HG02840 (cell line): Measurements from ENCODE around the gene HES7.

Experiments used
- ATAC-seq: cut with Tn5 transposase; IDR thresholded peaks from one replicate; pipeline ENCODE4 v1.9.1; 2021; ENCODE audit warnings: mild to moderate bottlenecking, moderate library complexity, moderate number of reproducible peaks; ENCODE audit not compliant: unreplicated experiment, low FRiP score

The HES7 gene

DNA sequence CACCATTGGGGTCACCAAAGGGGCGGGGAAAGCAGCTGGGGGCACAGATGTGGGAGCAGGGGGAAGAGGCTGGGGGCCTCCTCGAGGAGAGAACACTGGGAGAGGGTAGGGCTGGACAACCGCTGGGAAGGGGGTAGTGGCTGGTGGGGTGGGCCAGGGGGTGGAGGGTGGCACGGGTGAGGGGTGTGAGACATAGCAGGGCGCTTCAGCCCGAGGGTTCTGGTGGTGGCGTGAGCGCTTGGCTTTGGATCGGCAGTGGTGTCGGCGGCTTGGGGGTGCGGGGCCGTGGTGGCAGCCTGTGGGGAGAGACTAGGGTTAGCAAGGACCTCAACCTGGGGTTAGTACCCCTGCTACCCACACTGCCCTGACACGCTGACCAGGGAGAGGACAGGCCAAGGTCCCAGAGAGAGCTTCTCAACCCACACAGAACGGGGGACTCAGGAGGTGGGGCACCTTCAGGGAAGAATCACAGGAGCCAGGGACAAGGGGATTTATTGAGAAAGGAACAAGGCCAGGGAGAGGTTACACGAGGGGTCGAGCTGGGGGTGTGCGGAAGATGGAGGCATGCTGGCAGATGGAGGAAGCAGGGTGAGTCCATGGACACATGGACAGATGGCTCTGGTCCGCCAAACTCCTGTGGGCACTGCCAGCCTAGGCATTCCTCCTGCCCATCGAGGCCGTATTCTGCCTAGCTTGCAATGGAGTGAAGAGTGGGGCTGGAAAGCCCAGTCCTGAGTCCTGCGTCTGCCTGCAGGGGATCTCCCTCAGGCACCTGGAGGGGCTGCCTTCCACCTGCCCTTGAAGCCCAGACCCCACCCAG, 19.9 kb upstream of the HES7 start:
- no peak for ATAC-seq

- ATAC-seq: no peak
Observed at GRCh38 chr17:8142887-8143580, 19.1 kb upstream of the HES7 start.

- ATAC-seq: no peak
Observed at GRCh38 chr17:8142158-8142886, 18.4 kb upstream of the HES7 start.

DNA sequence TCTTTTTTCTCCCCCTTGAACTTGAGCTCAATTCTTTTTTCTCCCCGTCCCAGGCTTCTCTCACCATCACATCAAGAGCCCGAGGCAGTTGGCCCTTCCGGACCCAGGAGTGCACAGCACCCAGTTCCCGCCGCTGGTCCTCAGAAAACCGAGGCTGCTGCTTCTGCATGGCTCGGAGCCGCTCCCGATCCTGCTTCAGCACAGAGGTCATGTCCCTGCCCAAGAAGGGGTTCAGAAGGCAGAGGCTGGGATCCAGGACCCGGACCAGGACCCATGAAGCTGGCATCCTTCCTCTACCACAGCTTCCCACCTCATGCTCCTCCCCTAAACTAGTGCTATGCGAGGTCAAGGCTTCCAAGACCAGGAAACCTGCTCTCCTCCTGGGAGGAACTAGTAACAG, 17.8 kb upstream of the HES7 start:
- no peak for ATAC-seq

DNA sequence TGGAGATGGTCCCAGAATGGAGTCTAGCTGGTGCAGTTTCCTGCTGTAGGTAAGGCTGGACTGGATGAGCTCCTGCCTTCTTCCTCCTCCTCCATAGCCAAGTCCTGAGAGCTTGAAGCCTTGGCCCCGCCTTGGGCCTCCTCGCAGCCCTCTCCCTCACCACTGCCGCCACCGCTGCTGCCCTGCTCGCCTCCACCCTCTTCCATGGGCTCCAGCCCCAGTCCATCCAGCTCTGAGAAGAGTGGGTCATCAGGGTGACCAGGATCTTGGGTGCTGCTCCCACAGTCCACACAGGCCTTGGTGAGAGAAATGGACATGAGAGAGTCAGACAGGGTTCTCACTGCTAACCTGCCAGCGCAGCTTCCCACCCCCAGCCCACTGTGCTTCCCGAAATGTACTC, 17.1 kb upstream of the HES7 start:
- ATAC-seq: no peak

- ATAC-seq: no peak
Observed at GRCh38 chr17:8140065-8141029, 16.4 kb upstream of the HES7 start.

DNA sequence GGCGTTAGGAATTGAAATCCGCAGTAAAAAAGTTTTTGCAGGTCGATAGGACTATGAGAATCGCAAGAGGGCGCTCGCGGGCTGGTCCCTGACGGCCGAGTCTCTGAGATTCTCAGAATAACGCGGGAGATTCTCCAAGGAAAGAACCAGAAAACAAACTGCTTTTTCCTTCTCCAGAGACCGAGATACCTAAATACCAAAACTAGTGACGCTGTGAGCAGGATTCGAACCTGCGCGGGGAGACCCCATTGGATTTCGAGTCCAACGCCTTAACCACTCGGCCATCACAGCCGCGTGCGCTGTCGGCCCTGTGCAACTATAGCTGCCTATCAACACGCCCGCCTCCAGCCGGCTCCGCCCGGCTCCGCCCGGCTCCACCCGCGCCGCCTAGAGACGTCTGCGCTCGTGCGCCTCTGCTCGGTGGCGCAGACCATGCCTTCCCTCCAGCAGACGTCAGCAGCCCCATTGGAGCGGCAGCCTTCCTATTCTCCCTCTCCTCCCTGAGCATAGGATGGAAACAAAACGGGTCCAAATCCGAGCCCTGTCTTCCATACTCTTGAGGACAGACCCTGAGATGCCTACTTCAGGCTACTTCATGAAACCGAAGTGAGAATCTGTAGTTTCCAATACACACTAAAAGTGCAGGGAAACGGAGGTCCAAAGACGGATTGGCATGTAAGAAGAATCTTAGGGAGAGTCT, 14.9 kb upstream of the HES7 start:
- ATAC-seq: peak; percentile 93

- no peak for ATAC-seq
Observed at GRCh38 chr17:8138374-8138671, 14.4 kb upstream of the HES7 start.

DNA sequence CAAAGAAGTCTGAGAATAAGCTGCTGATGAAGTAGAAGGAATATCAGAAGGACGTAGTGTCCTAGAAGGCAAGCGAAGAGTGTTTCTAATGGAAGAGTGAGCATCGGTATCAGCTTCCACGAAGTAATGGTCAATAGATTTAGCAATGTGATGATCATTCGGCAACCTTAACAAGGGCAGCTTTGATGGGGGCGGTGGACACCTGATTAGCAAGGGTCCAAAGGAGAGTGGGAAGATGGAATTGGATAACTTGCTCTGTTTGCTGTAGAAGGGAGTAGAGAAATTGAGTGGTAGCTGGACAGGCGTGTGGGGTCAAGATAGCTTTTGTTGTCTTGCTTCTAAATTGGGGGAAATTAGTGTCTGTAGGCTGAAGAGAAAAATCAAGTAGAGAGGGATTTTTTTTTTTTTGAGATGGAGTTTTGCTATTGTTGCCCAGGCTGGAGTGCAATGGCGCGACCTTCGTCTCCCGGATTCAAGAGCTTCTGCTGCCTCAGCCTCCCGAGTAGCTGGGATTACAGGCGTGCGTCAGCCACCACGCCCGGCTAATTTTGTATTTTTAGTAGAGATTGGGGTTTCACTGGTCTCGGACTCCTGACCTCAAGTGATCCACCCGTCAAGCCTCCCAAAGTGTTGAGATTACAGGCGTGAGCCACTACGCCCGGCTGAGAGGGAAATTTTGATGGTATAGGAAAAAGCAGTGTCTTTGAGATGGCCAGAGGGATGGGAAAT, 13.9 kb upstream of the HES7 start:
- ATAC-seq: no peak

GRCh38 chr17:8133941-8134340, 10.0 kb upstream of the HES7 start:
- ATAC-seq: no peak

- no peak for ATAC-seq
Observed at GRCh38 chr17:8133399-8133798, 9.5 kb upstream of the HES7 start.

- ATAC-seq: no peak
Observed at GRCh38 chr17:8131844-8132441, 8.0 kb upstream of the HES7 start.

DNA sequence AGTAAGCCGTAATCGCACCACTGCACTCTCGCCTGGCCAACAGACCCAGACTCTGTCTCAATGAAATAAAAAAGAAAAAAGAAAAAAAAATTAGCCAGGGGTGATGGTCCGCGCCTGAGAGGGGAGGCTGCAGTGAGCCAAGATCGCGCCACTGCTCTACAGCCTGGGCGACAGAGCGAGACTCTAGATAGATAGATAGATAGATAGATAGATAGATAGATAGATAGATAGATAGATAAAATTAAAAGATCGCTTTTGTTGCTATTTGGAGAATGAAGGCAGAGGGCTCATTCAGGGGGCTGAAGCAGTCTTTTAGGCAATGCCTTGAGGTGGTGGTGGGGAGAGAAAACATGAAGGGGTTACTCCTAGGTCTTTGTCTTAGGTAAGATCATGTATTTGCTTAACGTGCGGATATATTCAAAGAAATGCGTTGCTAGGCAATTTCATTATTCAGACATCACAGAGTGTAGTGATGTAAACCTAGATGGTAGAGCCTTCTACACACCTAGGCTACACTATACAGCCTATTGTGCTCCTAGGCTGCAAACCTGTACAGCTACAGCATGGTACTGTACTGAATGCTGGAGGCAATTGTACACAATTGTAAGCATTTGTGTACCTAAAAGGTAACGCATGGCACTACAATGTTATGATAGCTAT, 4.3 kb upstream of the HES7 start:
- no peak for ATAC-seq

DNA sequence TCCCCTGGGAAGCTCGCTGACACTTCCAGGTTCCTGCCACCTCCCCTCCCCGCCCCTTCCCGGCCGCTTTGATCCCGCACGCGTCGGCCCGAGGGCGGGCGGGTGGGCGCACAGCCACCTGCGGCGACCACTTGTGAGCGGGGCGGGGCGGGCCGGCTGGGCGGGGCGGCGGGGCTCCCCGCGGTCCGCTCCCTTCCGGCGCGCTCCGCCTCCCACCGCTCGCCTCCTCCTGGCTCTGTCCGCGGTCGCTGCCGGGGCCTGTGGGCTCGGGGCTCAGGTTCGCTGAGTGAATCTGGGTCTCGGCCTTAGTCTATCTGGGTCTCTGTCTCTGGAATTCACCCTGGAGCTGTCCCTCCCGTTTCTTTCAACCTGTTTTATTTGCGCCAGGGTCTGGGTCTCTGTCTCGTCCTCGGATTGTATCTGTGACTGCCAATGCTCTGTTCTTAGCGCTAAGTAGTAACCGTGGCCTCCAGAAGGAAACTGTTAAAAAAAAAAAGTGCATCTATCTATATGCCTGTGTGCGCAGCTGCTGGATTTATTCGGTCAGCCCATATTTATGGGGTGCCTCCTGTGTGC, 2.7 kb upstream of the HES7 start:
- no peak for ATAC-seq

DNA sequence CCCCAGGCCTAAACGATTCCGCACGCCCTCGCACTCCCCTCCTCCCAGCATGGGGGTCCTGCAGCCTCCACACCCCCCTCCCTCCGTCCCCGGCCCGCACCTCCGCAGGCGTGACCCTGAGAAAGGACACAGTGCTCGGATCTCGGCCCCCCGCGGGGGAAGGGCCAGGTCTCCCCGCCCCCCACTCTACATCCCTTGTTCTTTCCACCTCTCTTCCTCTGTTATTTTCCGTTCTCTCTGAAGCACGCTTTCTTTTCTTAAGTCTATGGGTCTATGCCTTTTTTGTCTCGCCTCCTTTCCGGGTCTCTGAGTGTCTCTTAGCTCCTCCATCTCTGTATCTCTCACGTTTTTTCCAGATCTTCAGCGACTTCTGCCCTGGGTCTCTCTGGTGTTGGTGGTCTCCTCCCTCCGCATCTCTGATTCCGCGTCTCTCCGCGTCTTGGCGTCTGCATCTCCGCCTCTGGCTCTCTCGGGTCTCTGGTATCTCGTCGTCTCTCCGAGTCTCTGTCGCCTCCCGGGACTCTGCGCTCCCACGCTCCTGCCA, 2.1 kb upstream of the HES7 start:
- ATAC-seq: no peak

DNA sequence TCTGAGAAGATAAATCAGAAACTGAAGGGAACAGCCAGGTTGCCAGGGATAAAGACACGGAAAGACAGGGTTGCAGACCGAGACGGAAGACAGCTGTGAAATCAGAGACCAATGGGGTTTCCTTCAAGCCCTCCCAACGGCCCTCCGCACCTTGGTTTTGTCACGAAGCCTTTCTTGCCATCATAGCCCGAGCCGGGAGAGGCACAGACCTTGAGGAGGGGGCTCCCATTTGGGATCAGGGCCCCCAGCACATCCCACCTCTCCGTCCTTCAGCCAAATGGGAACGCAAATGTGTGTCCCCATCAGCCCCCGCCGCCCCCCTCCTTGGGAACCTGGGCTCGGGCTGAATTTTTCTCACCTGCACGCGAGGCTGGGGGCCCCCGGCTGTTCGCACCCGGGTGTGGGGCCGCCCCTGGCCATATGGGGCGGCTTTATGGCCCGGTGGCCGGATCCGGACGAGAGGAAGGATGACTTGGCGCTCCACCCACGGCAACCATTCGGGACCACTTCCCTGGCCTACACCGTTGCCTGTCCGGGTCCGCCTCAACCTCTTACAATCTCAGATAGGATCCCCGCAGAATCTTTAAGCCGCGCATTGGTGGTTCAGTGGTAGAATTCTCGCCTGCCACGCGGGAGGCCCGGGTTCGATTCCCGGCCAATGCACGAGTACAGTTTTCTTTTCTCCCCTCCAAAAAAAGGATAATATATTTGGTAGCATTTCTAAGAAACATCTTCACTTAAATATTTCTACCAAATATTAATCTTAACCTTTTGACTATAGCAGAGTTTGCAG, 1.4 kb upstream of the HES7 start:
- no peak for ATAC-seq
